Upper lobe of right lung (tissue), 1 donor: ENCODE data around the gene LZTS2. TPM values are rescaled to one million over a fixed set of nuclear protein-coding genes. Genes with fewer than 3 reads are reported as not detected.

ENCODE experiments used
- ATAC-seq: fragments of 200-7000 bp; cut with Tn5 transposase; one replicate; pipeline ENCODE4 v1.9.1; 2020; ENCODE audit warnings: mild to moderate bottlenecking, moderate library complexity
- DNase-seq: peaks from one replicate; pipeline ENCODE4 v3.0.0-alpha.2; 2020
- H3K27ac ChIP-seq: fragments of 200-600 bp; one replicate; pipeline ENCODE4 v1.8.0; 2022
- H3K27me3 ChIP-seq: fragments of 200-600 bp; one replicate; pipeline ENCODE4 v1.8.0; 2022; ENCODE audit warnings: mild to moderate bottlenecking
- H3K36me3 ChIP-seq: fragments of 200-600 bp; one replicate; pipeline ENCODE4 v1.8.0; 2022
- H3K4me1 ChIP-seq: fragments of 200-600 bp; one replicate; pipeline ENCODE4 v1.8.0; 2022
- H3K4me3 ChIP-seq: fragments of 200-600 bp; one replicate; pipeline ENCODE4 v1.8.0; 2022; ENCODE audit warnings: mild to moderate bottlenecking
- H3K9me3 ChIP-seq: fragments of 200-600 bp; one replicate; pipeline ENCODE4 v1.8.0; 2022
- intact Hi-C: fragments of 100-400 bp; cut with DNase I; formaldehyde crosslinking; loops from one replicate; pipeline ENCODE4 v1.11.0; 2022
- total RNA-seq: library from RNA; stranded (reverse); fragmentation: NEBNext Ultra II Directional; extraction: Animal tissue kit (Norgen Biotek cat#: 25700); gene quantifications from one replicate; pipeline ENCODE4 v1.2.1, GENCODE V29; 2021
- TF ChIP-seq, protein P1 (sequence below): fragments of 200-600 bp; IDR thresholded peaks from one replicate; pipeline ENCODE4 v1.8.0; 2022; ENCODE audit warnings: antibody characterized with exemption
- donor health status: DM: no; HTN: yes; CAD: no; lungs with severe emphysema.

The LZTS2 gene
- total RNA-seq, 1 donor from 2014 or later: 50.0 TPM

DNA sequence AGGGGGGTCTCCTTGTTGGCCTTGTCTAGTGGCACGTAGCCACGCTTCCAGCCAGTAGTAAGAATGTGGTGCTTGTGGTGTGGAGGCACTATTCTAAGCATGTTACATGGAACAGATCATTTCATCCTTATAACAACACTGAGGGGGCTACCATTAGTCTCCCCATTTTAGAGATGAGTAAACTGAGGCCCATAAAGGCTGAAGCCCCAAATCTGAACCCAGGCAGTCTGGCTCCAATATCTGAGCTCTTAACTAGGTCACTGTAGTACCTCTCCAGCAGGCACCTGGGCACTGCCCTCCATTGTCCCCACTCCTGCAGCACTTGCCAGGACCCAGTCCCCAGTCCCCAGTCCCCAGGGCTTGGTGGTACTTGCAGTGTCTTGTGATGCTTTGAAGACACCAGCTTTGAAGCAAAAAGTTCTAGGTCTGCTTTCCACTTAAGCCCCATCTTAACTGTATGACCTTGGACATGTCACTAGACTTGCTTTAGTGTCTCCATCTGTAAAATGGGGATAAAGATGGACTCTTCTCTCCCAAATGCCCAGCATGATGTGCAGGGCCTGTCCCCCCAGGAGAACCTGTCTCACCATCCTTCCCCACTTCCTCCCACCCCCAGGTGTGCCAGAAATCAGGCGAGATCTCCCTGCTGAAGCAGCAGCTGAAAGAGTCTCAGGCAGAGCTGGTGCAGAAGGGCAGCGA lies 6.4 kb downstream of the LZTS2 start:
- no peaks in the 10 kb centered on the region for H3K9me3 ChIP-seq
- H3K27me3 ChIP-seq: no peaks in the 10 kb centered on the region
- intact Hi-C loops: no loop called here
- ATAC-seq (no peak), DNase-seq (no peak)
- TF ChIP-seq, protein P1, sequence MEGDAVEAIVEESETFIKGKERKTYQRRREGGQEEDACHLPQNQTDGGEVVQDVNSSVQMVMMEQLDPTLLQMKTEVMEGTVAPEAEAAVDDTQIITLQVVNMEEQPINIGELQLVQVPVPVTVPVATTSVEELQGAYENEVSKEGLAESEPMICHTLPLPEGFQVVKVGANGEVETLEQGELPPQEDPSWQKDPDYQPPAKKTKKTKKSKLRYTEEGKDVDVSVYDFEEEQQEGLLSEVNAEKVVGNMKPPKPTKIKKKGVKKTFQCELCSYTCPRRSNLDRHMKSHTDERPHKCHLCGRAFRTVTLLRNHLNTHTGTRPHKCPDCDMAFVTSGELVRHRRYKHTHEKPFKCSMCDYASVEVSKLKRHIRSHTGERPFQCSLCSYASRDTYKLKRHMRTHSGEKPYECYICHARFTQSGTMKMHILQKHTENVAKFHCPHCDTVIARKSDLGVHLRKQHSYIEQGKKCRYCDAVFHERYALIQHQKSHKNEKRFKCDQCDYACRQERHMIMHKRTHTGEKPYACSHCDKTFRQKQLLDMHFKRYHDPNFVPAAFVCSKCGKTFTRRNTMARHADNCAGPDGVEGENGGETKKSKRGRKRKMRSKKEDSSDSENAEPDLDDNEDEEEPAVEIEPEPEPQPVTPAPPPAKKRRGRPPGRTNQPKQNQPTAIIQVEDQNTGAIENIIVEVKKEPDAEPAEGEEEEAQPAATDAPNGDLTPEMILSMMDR: no peak
- H3K4me1 ChIP-seq: peaks cover 15% of the 10 kb centered on the region
- H3K27ac ChIP-seq: no peak overlapping the region
- H3K4me3 ChIP-seq: no peak overlapping the region
- peaks cover 48% of the 10 kb centered on the region for H3K36me3 ChIP-seq

DNA sequence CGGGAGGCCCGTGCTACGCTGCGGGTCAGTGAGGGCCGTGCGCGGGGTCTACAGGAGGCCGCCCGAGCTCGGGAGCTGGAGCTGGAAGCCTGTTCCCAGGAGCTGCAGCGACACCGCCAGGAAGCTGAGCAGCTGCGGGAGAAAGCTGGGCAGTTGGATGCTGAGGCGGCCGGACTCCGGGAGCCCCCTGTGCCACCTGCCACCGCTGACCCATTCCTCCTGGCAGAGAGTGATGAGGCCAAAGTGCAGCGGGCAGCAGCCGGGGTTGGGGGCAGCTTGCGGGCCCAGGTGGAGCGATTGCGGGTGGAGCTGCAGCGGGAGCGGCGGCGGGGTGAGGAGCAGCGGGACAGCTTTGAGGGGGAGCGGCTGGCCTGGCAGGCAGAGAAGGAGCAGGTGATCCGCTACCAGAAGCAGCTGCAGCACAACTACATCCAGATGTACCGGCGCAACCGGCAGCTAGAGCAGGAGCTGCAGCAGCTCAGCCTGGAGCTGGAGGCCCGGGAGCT lies 7.0 kb downstream of the LZTS2 start:
- H3K4me1 ChIP-seq: peaks cover 10% of the 10 kb centered on the region
- peaks cover 48% of the 10 kb centered on the region for H3K36me3 ChIP-seq
- no peaks in the 10 kb centered on the region for H3K27me3 ChIP-seq
- no peak for ATAC-seq
- intact Hi-C loops: no loop called here
- DNase-seq: no peak
- TF ChIP-seq, protein P1: no peak
- no peaks in the 10 kb centered on the region for H3K9me3 ChIP-seq
- no peak overlapping the region for H3K27ac ChIP-seq
- no peak overlapping the region for H3K4me3 ChIP-seq

DNA sequence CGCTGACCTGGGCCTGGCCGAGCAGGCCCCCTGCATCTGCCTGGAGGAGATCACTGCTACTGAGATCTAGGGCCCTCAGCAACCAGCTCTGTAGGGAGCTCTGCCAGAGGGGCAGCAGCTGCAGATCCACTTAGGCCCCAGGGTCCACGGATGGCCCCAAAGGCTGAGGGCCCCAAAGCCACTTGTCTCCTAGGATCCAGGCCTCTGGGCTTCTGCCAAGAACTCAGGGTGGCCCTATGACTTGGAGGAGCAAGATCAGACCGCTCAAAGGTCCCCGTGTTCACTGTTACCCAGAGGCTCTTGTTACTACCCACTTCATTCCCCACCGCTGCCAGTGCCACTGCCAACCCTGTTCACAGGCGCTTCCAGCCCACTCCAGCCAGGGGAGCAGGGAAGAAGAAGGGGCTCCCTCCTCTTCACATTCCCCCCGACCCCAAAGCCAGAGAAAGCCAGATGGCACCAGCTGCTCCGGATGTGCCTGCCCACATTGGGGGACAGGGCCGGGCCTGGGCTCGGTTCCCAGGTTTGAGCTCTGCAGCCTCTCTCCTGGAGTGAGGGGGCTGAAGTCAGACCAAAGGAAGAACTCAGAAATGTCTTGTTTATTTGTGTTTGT lies 7.6 kb downstream of the LZTS2 start:
- no peak for DNase-seq
- no peak overlapping the region for H3K4me3 ChIP-seq
- intact Hi-C loops: no loop called here
- peaks cover 48% of the 10 kb centered on the region for H3K36me3 ChIP-seq
- H3K9me3 ChIP-seq: no peaks in the 10 kb centered on the region
- H3K27me3 ChIP-seq: no peaks in the 10 kb centered on the region
- peaks cover 5% of the 10 kb centered on the region for H3K4me1 ChIP-seq
- no peak for ATAC-seq
- no peak overlapping the region for H3K27ac ChIP-seq
- TF ChIP-seq, protein P1: no peak

DNA sequence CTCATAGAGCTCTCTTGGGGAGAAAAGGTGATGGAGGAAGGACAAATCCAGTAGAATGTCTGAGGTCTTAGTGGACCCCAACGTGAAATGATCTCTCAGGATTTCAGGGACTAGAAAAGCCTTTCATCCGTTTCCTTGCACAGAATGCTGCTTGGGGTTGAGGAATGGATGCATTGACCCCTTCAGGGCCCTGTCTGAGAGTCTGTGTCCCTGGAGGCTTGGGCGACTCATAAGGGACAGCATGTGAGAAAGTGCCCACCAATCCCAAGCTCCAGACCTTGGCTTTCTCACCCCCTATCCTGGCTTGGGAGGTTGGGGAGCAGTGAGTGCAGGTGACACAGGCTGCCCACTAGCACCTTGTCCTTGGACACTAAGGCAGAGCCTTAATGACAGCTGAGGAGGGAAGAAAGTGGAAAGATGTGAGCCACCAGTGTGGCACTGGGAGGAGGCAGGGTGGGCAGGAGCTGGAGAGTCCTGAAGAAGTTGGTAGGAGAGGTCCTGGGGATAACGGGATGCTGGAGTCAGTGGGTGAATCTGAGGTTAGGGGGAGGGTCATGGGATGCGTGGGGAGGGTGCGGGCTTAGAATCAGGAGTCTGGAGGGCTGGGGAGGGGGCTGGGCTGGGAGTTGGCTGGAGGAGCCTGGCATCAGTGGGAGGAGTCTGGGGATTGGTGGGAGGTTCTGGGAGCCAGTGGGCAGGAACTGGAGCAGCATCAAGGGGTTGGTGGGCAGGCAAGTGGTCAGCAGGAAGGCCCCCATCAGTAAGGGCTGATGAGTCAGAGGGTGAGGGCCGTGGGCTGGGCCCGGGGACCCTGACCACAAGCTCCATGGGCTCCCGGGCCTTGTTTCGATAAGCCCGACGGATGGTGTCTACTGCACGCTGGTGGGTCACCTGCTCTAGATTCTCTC lies 8.6 kb downstream of the LZTS2 start:
- Histone ChIP-seq H3K27me3 (no peaks in the 10 kb centered on the region), H3K9me3 (no peaks in the 10 kb centered on the region), H3K36me3 (peaks cover 40% of the 10 kb centered on the region), H3K4me3 (no peak overlapping the region), H3K27ac (no peak overlapping the region), H3K4me1 (peaks cover 9% of the 10 kb centered on the region)
- TF ChIP-seq, protein P1: no peak
- DNase-seq (no peak), ATAC-seq (no peak)
- intact Hi-C loops: no loop called here

DNA sequence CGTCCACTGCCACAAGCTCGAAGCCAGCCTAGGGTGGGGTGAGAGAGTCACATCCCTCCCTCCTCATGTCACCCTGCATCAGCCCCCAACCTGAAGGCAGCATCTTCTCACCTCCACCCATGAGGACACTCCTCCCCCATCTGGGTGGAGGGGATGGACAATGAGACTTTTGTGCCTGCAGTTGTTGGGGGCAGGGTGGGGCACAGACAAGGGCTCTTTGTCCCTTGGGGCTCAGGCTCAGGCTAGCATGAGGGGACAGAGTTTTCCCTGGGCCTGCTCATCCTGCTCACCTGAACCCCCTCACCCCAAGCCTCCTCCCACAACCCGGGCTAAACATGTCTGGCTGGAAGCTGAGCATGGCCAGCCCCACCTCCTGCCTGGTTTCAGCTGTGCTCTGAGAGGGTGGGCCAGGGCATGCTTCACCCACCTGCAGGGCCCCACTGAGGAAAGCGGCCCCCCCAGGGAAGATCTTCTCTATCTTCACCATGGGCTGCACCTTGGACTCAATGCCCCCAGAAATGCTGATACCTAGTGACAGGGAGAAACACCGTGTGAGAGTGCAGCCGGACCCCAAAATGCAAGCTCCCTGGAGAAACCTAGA lies 9.3 kb downstream of the LZTS2 start:
- H3K9me3 ChIP-seq: no peaks in the 10 kb centered on the region
- peaks cover 16% of the 10 kb centered on the region for H3K4me1 ChIP-seq
- H3K27ac ChIP-seq: no peak overlapping the region
- no peak for ATAC-seq
- no peak for DNase-seq
- H3K27me3 ChIP-seq: no peaks in the 10 kb centered on the region
- H3K4me3 ChIP-seq: no peak overlapping the region
- H3K36me3 ChIP-seq: peaks cover 32% of the 10 kb centered on the region
- intact Hi-C loops: no loop called here
- TF ChIP-seq, protein P1: no peak
